ENCODE results near the gene PDE11A.

PDE11A gene

GRCh38 chr2:177816766-177817165 lies 255.8 kb downstream of the PDE11A start:
- no peak for DNase-seq (ENCODE audit: low read depth)

GRCh38 chr2:177812713-177813396 lies 259.7 kb downstream of the PDE11A start:
- DNase-seq (ENCODE audit: low read depth), result no peak

DNA sequence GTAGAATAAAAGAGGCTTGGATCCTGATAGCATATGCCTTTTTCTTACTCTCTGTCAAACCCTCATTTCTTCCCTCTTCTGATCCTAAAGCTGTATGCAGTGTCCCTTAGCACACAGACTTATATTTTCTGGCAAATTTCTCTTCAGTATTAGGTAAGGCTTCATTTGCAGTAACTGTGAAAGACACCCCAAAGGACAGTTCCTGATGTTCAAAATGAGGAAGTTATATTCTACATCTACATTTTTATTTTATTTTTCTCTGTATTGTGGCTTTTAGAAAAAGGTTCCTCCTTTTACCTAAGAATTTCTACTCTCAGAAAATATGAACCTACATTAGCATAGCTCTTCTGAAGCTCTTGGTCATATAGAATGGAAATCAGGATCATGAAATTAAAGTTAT lies 261.7 kb downstream of the PDE11A start:
- no peak for DNase-seq (ENCODE audit: low read depth)

GRCh38 chr2:177808984-177809809 lies 263.4 kb downstream of the PDE11A start:
- DNase-seq (ENCODE audit: low read depth), result no peak

DNA sequence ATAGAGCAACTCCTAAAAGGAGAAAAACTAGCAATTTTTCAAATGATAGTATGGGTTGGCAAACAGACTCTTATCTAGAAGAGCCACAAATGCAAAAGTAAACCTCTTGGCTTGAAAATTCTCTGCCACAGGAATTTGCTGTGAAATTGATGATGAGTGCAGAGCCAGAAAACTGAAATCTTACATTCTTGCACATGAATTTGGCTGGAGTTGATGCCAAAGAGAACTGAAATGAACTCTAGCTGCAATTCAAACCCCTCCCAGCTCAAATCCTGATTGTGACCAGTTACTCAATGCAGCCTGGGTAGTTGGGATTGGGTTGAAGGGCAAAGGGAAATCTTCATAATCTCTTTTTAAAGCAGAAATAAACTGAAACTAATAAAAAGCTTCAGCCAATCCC lies 266.6 kb downstream of the PDE11A start:
- peak; percentile 49 for DNase-seq (ENCODE audit: low read depth)

- DNase-seq (ENCODE audit: low read depth), result no peak
Observed at GRCh38 chr2:177799531-177799930, 273.0 kb downstream of the PDE11A start.

GRCh38 chr2:177797808-177798207 lies 274.8 kb downstream of the PDE11A start:
- DNase-seq (ENCODE audit: low read depth), result no peak

DNA sequence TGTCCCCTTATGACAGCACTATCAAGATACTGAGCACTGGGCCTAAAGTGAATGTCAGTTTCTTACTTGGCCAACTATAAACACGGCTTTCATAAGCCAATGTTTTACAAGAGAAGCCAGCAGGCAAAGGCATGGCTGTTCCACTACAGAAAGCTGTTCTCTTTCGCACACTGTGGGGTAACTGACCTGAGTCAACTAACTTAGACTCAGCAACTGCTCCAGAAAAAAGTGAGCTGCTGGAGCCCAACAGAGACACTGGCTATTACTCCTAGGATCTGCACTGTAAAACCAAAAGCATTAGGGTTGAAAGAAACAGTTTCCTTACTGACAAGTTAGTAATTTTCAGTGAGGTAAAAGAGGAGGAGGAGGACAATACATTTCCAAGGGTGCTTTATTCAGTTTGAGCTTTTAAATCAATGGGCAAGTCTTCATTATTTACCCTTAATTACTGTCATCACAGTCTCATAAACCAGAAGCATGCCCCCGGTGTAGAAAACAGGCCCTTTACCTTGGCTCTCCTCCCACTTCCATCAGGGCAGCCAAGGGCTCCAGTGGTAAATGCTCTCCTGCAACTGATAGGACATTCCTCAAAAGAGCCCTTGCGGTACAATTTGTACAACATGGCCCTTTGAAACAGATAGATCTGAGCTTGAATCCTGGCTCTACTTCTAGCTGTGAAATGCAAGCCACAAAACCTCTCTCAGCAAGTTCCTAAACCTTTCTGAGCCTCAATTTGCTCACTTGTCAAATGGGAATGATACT lies 275.7 kb downstream of the PDE11A start:
- DNase-seq (ENCODE audit: low read depth), result no peak

DNA sequence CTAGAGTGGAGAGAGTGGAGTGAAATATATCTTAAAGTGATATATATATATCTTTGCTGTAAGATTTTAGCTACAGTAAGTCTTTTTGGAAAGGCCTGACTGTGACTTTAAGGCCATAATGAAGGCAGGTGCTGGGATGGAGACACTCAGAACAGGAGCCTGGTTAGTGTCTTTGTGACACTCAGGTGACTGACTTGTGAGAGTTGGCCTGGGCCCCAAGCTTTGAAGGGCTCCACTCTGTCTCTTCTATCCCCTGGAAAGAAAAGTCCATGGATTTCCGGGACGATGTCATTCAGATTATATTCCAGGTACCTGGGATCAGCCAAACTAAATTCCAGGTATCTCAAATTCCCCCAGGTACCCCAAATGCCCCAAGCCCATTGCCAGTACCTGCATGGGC lies 276.6 kb downstream of the PDE11A start:
- DNase-seq (ENCODE audit: low read depth), result no peak

DNA sequence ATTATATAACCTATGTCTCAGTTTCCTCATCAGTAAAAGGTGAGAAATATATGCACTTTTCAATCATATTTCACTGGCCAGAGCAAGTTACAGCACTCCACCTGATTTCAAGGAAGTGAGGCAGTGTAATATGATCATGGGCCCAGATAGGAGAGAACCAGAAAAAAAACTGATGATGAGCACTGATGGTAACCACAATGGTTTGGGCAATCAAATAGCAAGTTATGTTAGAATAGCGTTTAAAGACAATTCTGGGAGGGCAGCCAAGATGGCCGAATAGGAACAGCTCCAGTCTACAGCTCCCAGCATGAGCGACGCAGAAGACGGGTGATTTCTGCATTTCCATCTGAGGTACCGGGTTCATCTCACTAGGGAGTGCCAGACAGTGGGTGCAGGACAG lies 287.4 kb downstream of the PDE11A start:
- peak; percentile 80 for DNase-seq (ENCODE audit: low read depth)

GRCh38 chr2:177784745-177785067 lies 287.9 kb downstream of the PDE11A start:
- no peak for DNase-seq (ENCODE audit: low read depth)

GRCh38 chr2:177783835-177784744 lies 288.5 kb downstream of the PDE11A start:
- DNase-seq (ENCODE audit: low read depth), result peak; percentile 83

DNA sequence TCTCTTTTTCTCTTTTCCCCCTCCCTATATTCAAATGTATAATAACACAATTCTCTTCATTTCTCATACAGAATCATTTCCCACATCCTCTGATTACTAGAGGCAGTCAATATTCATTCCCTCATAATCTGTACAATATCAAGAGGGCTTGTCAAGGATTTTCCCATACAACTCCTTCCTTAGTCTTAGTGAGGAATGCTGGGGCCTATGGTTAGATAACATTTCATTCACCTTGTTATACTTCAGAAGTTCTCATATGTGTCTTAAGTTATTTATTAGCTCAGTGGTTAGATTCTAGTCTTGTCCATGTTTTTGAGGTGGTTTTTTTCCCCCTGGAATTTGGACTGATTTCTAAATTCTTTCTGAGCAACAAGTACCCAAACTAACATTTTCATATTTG lies 289.5 kb downstream of the PDE11A start:
- no peak for DNase-seq (ENCODE audit: low read depth)

- DNase-seq (ENCODE audit: low read depth), result no peak
Observed at GRCh38 chr2:177782613-177783012, 290.0 kb downstream of the PDE11A start.

GRCh38 chr2:177778472-177778871 lies 294.1 kb downstream of the PDE11A start:
- no peak for DNase-seq (ENCODE audit: low read depth)

- DNase-seq (ENCODE audit: low read depth), result peak; percentile 18
Observed at GRCh38 chr2:177772529-177772928, 300.0 kb downstream of the PDE11A start.

- no peak for DNase-seq (ENCODE audit: low read depth)
Observed at GRCh38 chr2:177771191-177771590, 301.4 kb downstream of the PDE11A start.

DNA sequence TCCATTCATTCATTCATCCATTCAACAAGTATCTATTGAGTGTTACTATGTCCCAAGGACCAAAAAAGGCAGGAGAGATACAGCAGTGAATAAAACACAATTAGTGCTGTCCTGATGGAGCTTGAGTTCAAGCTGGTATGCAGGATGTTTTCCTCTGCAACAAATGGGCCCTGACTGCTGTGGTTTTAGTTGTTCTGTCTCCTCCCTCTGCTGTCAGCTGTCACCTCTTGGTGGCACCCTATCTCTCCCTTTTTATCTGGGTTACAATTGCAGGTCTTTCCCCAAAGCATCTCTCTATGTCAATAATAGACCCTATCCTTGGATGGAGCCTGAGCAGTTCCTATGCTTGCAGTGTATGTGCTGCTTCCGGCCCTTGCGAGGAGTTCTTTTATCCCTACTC lies 304.8 kb downstream of the PDE11A start:
- no peak for DNase-seq (ENCODE audit: low read depth)

GRCh38 chr2:177765698-177766097 lies 306.9 kb downstream of the PDE11A start:
- no peak for DNase-seq (ENCODE audit: low read depth)

- DNase-seq (ENCODE audit: low read depth), result peak; percentile 54
Observed at GRCh38 chr2:177763531-177764265, 308.9 kb downstream of the PDE11A start.

DNA sequence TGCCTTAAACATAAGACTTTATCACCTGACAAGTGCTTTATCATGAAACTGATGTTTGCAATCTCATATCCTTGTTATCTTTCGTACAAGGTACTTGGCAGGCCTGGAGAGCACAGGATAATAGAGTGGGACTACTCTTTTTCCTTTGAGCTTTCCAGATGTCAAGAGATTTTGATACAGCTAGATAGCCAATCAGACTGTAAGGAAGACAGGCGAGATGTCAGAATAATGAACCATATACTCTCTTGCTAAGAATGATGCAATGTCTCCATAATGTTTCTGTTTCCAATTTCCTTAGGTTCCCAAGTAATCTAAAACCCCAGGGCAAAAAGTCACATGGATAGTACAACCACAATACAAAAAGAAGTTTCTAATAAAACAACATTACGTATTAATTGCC lies 313.1 kb downstream of the PDE11A start:
- DNase-seq (ENCODE audit: low read depth), result peak; percentile 10
